A549 (cell line): ENCODE data around the gene ARMH1.

Experiments used
- EHMT2 ChIP-seq: fragments of 200-600 bp; sonication (generic); IDR thresholded peaks from 2 replicates; pipeline ENCODE4 v1.6.1; 2016; ENCODE audit warnings: antibody characterized with exemption, low read depth, mild to moderate bottlenecking, moderate library complexity
- ESRRA ChIP-seq: fragments of 150-350 bp; IDR thresholded peaks from 2 replicates; pipeline ENCODE4 v1.6.1; 2014; ENCODE audit warnings: mild to moderate bottlenecking, low read length, borderline replicate concordance
- MAZ ChIP-seq: fragments of 150-350 bp; IDR thresholded peaks from 2 replicates; pipeline ENCODE4 v1.6.1; 2014; ENCODE audit warnings: antibody characterized with exemption, low read depth, low read length, borderline replicate concordance
- POLR2A ChIP-seq: IDR thresholded peaks from 2 replicates; pipeline ENCODE4 v1.6.1; 2012; ENCODE audit warnings: mild to moderate bottlenecking, low read length
- POLR2AphosphoS2 ChIP-seq: conservative IDR thresholded peaks from 2 replicates; pipeline ENCODE4 v1.6.1; 2012; ENCODE audit warnings: low read length, improper control_type of control experiment, inconsistent platforms
- RNF2 ChIP-seq: fragments of 200-600 bp; sonication (generic); IDR thresholded peaks from 2 replicates; pipeline ENCODE4 v1.6.1; 2016; ENCODE audit warnings: low read depth, mild to moderate bottlenecking, antibody characterized with exemption, moderate library complexity, borderline replicate concordance
- SMC3 ChIP-seq: fragments of >200 bp; sonication (Bioruptor Twin); formaldehyde crosslinking; IDR thresholded peaks from 3 replicates; pipeline ENCODE4 v1.6.1; 2018; ENCODE audit warnings: inconsistent platforms
- TP53 ChIP-seq: fragments of 250-450 bp; sonication (Bioruptor Pico); IDR thresholded peaks from 2 replicates; pipeline ENCODE4 v1.5.0; 2021; ENCODE audit warnings: mild to moderate bottlenecking, moderate library complexity
- ZFP36 ChIP-seq: fragments of 450-650 bp; IDR thresholded peaks from 2 replicates; pipeline ENCODE4 v1.6.1; 2014; ENCODE audit warnings: borderline replicate concordance; ENCODE audit not compliant: partially characterized antibody
- TF ChIP-seq, protein P1 (sequence below): fragments of >200 bp; sonication (Bioruptor Twin); formaldehyde crosslinking; IDR thresholded peaks from 3 replicates; pipeline ENCODE4 v1.5.1; 2016

DNA sequence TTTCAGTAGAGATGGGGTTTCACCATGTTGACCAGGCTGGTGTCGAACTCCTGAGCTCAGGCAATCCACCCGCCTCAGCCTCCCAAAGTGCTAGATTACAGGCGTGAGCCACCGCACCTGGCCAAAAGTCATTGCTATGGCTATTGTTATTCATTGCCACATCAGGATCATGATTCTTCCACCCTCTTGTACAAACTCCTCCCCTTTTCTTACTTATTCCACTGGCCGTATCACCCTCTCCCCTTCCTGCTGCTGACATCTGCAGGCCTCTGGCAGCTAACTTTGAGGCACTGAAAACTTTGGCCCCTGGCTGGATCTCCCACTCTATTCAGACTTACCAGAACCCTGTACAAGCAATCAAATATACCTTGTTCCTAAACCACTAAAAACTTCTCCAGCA, 11.1 kb upstream of the ARMH1 start:
- TF ChIP-seq EHMT2 = no peak
- TF ChIP-seq MAZ = no peak
- TF ChIP-seq, protein P1, sequence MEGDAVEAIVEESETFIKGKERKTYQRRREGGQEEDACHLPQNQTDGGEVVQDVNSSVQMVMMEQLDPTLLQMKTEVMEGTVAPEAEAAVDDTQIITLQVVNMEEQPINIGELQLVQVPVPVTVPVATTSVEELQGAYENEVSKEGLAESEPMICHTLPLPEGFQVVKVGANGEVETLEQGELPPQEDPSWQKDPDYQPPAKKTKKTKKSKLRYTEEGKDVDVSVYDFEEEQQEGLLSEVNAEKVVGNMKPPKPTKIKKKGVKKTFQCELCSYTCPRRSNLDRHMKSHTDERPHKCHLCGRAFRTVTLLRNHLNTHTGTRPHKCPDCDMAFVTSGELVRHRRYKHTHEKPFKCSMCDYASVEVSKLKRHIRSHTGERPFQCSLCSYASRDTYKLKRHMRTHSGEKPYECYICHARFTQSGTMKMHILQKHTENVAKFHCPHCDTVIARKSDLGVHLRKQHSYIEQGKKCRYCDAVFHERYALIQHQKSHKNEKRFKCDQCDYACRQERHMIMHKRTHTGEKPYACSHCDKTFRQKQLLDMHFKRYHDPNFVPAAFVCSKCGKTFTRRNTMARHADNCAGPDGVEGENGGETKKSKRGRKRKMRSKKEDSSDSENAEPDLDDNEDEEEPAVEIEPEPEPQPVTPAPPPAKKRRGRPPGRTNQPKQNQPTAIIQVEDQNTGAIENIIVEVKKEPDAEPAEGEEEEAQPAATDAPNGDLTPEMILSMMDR = no peak
- TF ChIP-seq POLR2A = no peak
- no peak for TF ChIP-seq TP53 (CRISPR knock-in tag)
- no peak for TF ChIP-seq SMC3
- no peak for TF ChIP-seq POLR2AphosphoS2
- no peak for TF ChIP-seq ESRRA
- TF ChIP-seq RNF2 = no peak
- TF ChIP-seq ZFP36 = no peak
